Colonic mucosa (tissue), 4 donors: ENCODE data around the gene NLK. TPM values are rescaled to one million over a fixed set of nuclear protein-coding genes. Genes with fewer than 3 reads are reported as not detected.
"Not testable (repeated sequence)": the region's sequence is repeated elsewhere in the genome, so short reads cannot be mapped to it uniquely, and the experiment has no call there.

Experiments
- DNase-seq: peaks from one replicate; pipeline ENCODE4 v3.0.0-alpha.2; 2020
- H3K27ac ChIP-seq: fragments of 200-600 bp; one replicate; pipeline ENCODE4 v1.8.0; 2021
- H3K27me3 ChIP-seq: fragments of 200-600 bp; one replicate; pipeline ENCODE4 v1.8.0; 2021
- H3K36me3 ChIP-seq: fragments of 200-600 bp; one replicate; pipeline ENCODE4 v1.8.0; 2021
- H3K4me1 ChIP-seq: fragments of 200-600 bp; one replicate; pipeline ENCODE4 v1.8.0; 2021; ENCODE audit warnings: mild to moderate bottlenecking
- H3K4me3 ChIP-seq: fragments of 200-600 bp; one replicate; pipeline ENCODE4 v1.8.0; 2021
- H3K9ac ChIP-seq, 2 donors: one replicate each; pipeline ENCODE4 v1.7.0; 2013; ENCODE audit warnings: control low read depth in 2 of 2, low read depth in 2 of 2, low read length in 2 of 2
- H3K9me3 ChIP-seq: fragments of 200-600 bp; one replicate; pipeline ENCODE4 v1.8.0; 2021
- intact Hi-C: fragments of 100-400 bp; cut with DNase I; formaldehyde crosslinking; loops from one replicate; pipeline ENCODE4 v1.14.1; 2022
- total RNA-seq, 2 donors: library from RNA; stranded (reverse); fragmentation: NEBNext Ultra II Directional in 1 of 2; extraction: Animal tissue kit (Norgen Biotek cat#: 25700) in 1 of 2; gene quantifications; one replicate each; pipeline ENCODE4 v1.2.1, GENCODE V29; 2021
- TF ChIP-seq, protein P1 (sequence below): fragments of 200-600 bp; IDR thresholded peaks from one replicate; pipeline ENCODE4 v1.8.0; 2022; ENCODE audit warnings: antibody characterized with exemption, mild to moderate bottlenecking
- donor health status: healthy.
- donor health status: DM: no; HTN: no; CAD: no.
- donor health status: DM: no; HTN: no; CAD: no.

The NLK gene
- total RNA-seq, 2 donors from 2014 or later = 17.2 to 20.9 TPM

DNA sequence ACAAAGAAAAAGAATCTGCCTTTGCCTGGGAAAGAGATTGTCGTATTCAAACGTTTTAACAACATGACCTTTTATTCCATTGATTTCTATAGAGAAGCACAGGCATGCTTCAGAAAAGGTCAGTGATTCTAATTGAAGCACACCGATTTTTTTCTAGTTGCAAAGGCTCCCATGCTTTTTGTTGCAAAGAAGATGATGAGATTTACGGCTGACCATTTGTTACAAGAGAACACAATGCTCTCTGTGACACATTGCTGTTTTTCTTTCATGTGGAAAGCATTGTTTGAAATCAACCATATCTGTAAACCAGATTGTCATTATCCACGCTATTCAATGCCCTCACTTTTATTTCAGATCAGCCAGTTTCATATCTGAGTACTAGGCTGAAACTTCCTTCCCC lies 99.8 kb downstream of the NLK start:
- Histone ChIP-seq H3K27me3 (no peaks in the 10 kb centered on the region), H3K4me1 (no peaks in the 10 kb centered on the region), H3K36me3 (no peaks in the 10 kb centered on the region), H3K9me3 (no peaks in the 10 kb centered on the region), H3K27ac (no peak overlapping the region), H3K4me3 (no peak overlapping the region), H3K9ac (no peak overlapping the region)
- no peak for DNase-seq
- intact Hi-C loops = no loop called here
- TF ChIP-seq, protein P1, sequence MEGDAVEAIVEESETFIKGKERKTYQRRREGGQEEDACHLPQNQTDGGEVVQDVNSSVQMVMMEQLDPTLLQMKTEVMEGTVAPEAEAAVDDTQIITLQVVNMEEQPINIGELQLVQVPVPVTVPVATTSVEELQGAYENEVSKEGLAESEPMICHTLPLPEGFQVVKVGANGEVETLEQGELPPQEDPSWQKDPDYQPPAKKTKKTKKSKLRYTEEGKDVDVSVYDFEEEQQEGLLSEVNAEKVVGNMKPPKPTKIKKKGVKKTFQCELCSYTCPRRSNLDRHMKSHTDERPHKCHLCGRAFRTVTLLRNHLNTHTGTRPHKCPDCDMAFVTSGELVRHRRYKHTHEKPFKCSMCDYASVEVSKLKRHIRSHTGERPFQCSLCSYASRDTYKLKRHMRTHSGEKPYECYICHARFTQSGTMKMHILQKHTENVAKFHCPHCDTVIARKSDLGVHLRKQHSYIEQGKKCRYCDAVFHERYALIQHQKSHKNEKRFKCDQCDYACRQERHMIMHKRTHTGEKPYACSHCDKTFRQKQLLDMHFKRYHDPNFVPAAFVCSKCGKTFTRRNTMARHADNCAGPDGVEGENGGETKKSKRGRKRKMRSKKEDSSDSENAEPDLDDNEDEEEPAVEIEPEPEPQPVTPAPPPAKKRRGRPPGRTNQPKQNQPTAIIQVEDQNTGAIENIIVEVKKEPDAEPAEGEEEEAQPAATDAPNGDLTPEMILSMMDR = no peak

DNA sequence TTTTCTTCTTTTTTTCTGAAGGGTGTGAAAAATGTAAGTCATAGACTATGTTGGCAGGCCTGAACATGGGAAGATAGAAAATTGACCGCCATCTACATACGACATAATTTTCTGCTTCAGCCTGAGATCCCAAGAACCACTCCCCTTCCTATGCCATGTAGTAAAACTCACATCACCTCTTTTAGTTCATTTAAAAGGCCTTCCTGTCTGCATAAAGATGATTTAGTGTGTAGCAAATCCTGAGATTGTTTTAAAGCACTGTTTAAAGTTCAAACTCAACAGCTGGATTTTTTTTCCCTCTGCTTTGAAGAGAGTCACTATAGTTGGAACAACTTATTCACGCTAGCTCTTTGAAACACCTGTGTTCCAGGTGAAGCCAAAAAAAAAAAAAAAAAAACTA lies 101.5 kb downstream of the NLK start:
- TF ChIP-seq, protein P1 = no peak
- no peaks in the 10 kb centered on the region for H3K27me3 ChIP-seq
- intact Hi-C loops = no loop called here
- no peaks in the 10 kb centered on the region for H3K9me3 ChIP-seq
- H3K4me1 ChIP-seq = no peaks in the 10 kb centered on the region
- no peak overlapping the region for H3K4me3 ChIP-seq
- H3K27ac ChIP-seq = no peak overlapping the region
- no peaks in the 10 kb centered on the region for H3K36me3 ChIP-seq
- no peak overlapping the region for H3K9ac ChIP-seq
- DNase-seq = no peak

DNA sequence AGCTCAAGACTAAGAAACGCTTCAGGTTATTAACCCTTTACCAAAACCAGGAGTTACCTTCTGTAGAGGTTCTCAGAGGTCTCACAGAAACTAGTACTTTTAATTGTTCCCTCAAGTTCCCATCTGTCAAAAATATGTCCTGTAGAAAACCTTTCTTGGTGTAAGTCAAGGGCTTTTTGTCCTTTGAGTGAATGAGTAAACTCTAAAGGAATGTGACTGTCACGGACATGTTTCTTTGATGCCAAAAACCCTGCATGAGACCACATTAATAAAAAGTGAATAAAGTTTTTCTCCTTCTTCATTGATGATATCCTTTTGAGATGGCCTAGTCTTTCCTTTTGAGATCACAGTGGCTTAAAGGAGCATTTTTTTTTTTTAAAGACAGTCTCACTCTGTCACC lies 102.9 kb downstream of the NLK start:
- no peak overlapping the region for H3K4me3 ChIP-seq
- H3K9ac ChIP-seq = no peak overlapping the region
- no peaks in the 10 kb centered on the region for H3K4me1 ChIP-seq
- no peaks in the 10 kb centered on the region for H3K36me3 ChIP-seq
- TF ChIP-seq, protein P1 = no peak
- no peak for DNase-seq
- H3K9me3 ChIP-seq = no peaks in the 10 kb centered on the region
- H3K27me3 ChIP-seq = no peaks in the 10 kb centered on the region
- H3K27ac ChIP-seq = no peak overlapping the region
- intact Hi-C loops = no loop called here

DNA sequence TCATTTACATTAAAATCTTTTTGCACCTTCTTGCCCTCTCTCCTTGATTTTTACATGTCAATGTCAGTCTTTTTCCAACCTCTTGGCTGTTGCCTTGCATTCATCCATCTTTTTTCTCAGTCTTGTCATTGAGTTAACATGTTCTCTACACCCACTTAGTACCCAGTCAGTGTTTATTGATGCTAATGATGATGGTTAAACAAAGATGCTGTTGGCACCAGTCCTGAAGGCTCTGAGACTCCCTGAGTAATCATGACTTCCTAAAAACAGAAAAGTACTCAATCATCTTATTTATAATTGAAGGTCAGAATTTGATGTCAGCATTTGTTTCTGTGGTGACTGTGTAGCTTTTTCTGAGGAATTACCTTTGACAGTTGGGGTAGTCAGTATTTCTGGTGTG lies 104.5 kb downstream of the NLK start:
- Histone ChIP-seq H3K4me3 (no peak overlapping the region), H3K27ac (no peak overlapping the region), H3K9ac (no peak overlapping the region), H3K4me1 (no peaks in the 10 kb centered on the region), H3K36me3 (no peaks in the 10 kb centered on the region), H3K9me3 (no peaks in the 10 kb centered on the region), H3K27me3 (no peaks in the 10 kb centered on the region)
- TF ChIP-seq, protein P1 = no peak
- intact Hi-C loops = no loop called here
- no peak for DNase-seq

DNA sequence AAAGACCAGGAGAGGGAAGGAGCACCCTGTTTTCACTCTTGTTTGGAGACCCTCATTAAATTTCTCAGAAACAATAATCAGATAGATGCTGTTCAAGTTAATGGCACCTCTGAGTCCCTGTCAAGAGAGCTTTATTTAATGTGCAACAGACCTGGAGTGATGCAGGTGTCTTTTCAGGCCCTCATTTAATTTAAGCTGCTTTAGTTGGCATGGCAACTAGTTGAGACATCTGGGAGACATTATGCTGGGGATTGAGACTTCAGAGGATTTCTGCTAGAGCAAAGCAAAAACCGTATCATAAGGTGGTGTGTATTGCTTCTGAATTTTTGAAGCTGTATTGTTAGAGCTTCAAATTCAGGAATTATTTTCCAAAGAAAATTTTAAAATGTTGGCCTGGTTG lies 108.5 kb downstream of the NLK start:
- Histone ChIP-seq H3K27ac (no peak overlapping the region), H3K27me3 (no peaks in the 10 kb centered on the region), H3K4me1 (no peaks in the 10 kb centered on the region), H3K4me3 (no peak overlapping the region), H3K36me3 (no peaks in the 10 kb centered on the region), H3K9ac (no peak overlapping the region), H3K9me3 (no peaks in the 10 kb centered on the region)
- intact Hi-C loops = no loop called here
- TF ChIP-seq, protein P1 = no peak
- no peak for DNase-seq

DNA sequence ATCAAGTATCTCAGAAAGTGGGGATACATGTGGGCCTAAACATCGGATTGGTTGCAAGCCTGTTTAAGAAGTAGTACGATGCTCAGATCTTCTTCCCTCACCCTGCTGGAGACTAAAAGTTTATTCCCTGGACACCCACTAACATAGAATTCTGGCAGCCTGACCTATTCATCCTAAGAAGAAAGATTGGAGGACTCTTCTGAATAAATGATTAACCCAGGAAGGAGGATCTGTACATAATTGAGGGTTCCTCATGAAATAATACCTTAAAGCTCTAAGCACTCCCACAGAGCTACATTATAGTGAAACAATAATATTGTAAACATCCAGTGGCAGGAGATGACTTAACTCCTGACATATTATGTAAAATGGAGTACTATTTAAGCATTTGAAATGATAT lies 111.7 kb downstream of the NLK start:
- TF ChIP-seq, protein P1 = no peak
- intact Hi-C loops = no loop called here
- no peaks in the 10 kb centered on the region for H3K36me3 ChIP-seq
- no peak overlapping the region for H3K9ac ChIP-seq
- no peaks in the 10 kb centered on the region for H3K4me1 ChIP-seq
- no peak overlapping the region for H3K4me3 ChIP-seq
- DNase-seq = no peak
- no peaks in the 10 kb centered on the region for H3K27me3 ChIP-seq
- no peak overlapping the region for H3K27ac ChIP-seq
- no peaks in the 10 kb centered on the region for H3K9me3 ChIP-seq

DNA sequence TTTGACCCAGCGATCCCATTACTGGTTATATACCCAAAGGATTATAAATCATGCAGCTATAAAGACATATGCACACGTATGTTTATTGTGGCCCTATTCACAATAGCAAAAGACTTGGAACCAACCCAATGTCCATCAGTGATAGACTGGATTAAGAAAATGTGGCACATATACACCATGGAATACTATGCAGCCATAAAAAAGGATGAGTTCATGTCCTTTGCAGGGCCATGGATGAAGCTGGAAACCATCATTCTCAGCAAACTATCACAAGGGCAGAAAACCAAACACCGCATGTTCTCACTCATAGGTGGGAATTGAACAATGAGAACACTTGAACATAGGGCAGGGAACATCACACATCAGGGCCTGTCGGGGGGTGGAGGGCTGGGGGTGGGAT lies 112.9 kb downstream of the NLK start:
- H3K9ac ChIP-seq, H3K4me3 ChIP-seq, H3K27me3 ChIP-seq, H3K4me1 ChIP-seq, intact Hi-C loops, H3K36me3 ChIP-seq, H3K27ac ChIP-seq, DNase-seq, H3K9me3 ChIP-seq: not testable (repeated sequence)
